Endodermal cell (in vitro differentiated cells): ENCODE measurements around the gene KCNJ13. TPM values are rescaled to one million over a fixed set of nuclear protein-coding genes. Genes with fewer than 3 reads are reported as not detected.
A peak's percentile ranks its signal among the peaks of the same experiment; 100 is the strongest.

Source experiments
- DNase-seq: peaks from one replicate; pipeline ENCODE4 v3.0.0-alpha.2; 2017
- H3K27ac ChIP-seq: 2 replicates; pipeline ENCODE4 v1.5.1; 2013; ENCODE audit warnings: mild to moderate bottlenecking, low read depth, low read length, moderate library complexity
- H3K27me3 ChIP-seq: 2 replicates; pipeline ENCODE4 v1.6.1; 2013; ENCODE audit warnings: mild to moderate bottlenecking, low read length, moderate library complexity; ENCODE audit not compliant: insufficient read depth, control insufficient read depth, poor library complexity, severe bottlenecking
- H3K36me3 ChIP-seq: 2 replicates; pipeline ENCODE4 v1.7.0; 2013; ENCODE audit warnings: mild to moderate bottlenecking, low read length, moderate library complexity; ENCODE audit not compliant: control insufficient read depth, insufficient read depth
- H3K4me1 ChIP-seq: one replicate; pipeline ENCODE4 v1.7.0; 2013; ENCODE audit warnings: low read length; ENCODE audit not compliant: control insufficient read depth, insufficient read depth
- H3K4me3 ChIP-seq: 2 replicates; pipeline ENCODE4 v1.5.1; 2013; ENCODE audit warnings: mild to moderate bottlenecking, low read length, moderate library complexity
- H3K9ac ChIP-seq: 2 replicates; pipeline ENCODE4 v1.6.1; 2013; ENCODE audit warnings: mild to moderate bottlenecking, low read length, moderate library complexity; ENCODE audit not compliant: poor library complexity, severe bottlenecking; ENCODE audit errors: extremely low read depth
- H3K9me3 ChIP-seq: 2 replicates; pipeline ENCODE4 v1.6.1; 2013; ENCODE audit warnings: mild to moderate bottlenecking, low read length, moderate library complexity; ENCODE audit not compliant: control insufficient read depth
- H3K27ac Mint-ChIP-seq: 2 replicates; pipeline ENCODE4 v1.8.0; 2020; ENCODE audit warnings: mixed read lengths
- H3K27me3 Mint-ChIP-seq: 2 replicates; pipeline ENCODE4 v1.8.0; 2021; ENCODE audit warnings: mild to moderate bottlenecking, mixed read lengths; ENCODE audit not compliant: insufficient read depth
- H3K36me3 Mint-ChIP-seq: 2 replicates; pipeline ENCODE4 v1.8.0; 2020; ENCODE audit warnings: low read depth, mixed read lengths
- H3K4me1 Mint-ChIP-seq: 2 replicates; pipeline ENCODE4 v1.8.0; 2020; ENCODE audit warnings: mixed read lengths
- H3K4me3 Mint-ChIP-seq: 2 replicates; pipeline ENCODE4 v1.8.0; 2020; ENCODE audit warnings: mild to moderate bottlenecking, moderate library complexity, mixed read lengths
- H3K9me3 Mint-ChIP-seq: 2 replicates; pipeline ENCODE4 v1.8.0; 2020; ENCODE audit warnings: mild to moderate bottlenecking, mixed read lengths
- WGBS, 2 experiments: methylation state at CpG; one replicate each; pipeline versions ENCODE4 v1.1.5 to v1.1.7; 2013; ENCODE audit warnings: missing lambda C conversion rate in 2 of 2, mixed read lengths in 1 of 2; ENCODE audit not compliant: insufficient coverage in 1 of 2, insufficient read length in 1 of 2; 5-methylcytosine and 5-hydroxymethylcytosine counted together
- total RNA-seq, 2 donors: library from RNA; stranded (reverse); fragmentation: NEBNext Ultra II Directional in 1 of 2; extraction: Animal tissue kit (Norgen Biotek cat#: 25700) in 1 of 2; gene quantifications; 2 replicates in 1 of 2; 3 replicates in 1 of 2; pipeline ENCODE4 v1.2.1, GENCODE V29; 2021
- TF ChIP-seq, protein P1 (sequence below): fragments of 200-600 bp; sonication (generic); conservative IDR thresholded peaks from 2 replicates; pipeline ENCODE4 v1.5.0; 2021; ENCODE audit warnings: antibody characterized with exemption, mild to moderate bottlenecking

The KCNJ13 gene
- total RNA-seq, 2 donors from 2014 or later, result 0.15 to 1.0 TPM

DNA sequence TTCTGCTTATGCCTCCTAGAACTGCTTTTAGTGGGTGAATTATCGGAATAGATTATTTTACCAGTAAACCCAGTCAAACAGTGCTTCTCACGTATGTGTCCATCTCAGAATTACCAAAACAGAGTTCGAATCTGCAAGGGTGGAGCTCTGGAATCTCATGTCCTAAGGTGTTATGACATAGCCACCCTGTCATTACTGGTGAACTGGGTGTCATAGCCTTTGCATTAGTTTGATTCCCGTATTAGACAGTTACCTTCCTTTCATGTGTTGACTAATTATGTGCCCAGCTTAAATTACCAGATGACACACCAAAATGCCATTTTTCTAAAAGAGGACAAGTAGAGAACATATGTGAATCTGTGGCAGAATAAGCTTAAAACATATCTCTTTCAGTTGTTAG is 15.2 kb upstream of the KCNJ13 start:
- Histone ChIP-seq H3K9ac (no peak overlapping the region), H3K4me3 (no peak overlapping the region), H3K9me3 (no peaks in the 10 kb centered on the region), H3K27me3 (no peaks in the 10 kb centered on the region), H3K27ac (no peak overlapping the region), H3K36me3 (peaks cover 80% of the 10 kb centered on the region), H3K4me1 (peaks cover 7% of the 10 kb centered on the region)
- 95% methylated on average over 3 to 4 of the region's 4 CpGs for WGBS, 2 experiments
- H3K4me1 Mint-ChIP-seq, result no peaks in the 10 kb centered on the region
- peaks cover 55% of the 10 kb centered on the region for H3K36me3 Mint-ChIP-seq
- no peak overlapping the region for H3K4me3 Mint-ChIP-seq
- H3K27ac Mint-ChIP-seq, result no peak overlapping the region
- TF ChIP-seq, protein P1, sequence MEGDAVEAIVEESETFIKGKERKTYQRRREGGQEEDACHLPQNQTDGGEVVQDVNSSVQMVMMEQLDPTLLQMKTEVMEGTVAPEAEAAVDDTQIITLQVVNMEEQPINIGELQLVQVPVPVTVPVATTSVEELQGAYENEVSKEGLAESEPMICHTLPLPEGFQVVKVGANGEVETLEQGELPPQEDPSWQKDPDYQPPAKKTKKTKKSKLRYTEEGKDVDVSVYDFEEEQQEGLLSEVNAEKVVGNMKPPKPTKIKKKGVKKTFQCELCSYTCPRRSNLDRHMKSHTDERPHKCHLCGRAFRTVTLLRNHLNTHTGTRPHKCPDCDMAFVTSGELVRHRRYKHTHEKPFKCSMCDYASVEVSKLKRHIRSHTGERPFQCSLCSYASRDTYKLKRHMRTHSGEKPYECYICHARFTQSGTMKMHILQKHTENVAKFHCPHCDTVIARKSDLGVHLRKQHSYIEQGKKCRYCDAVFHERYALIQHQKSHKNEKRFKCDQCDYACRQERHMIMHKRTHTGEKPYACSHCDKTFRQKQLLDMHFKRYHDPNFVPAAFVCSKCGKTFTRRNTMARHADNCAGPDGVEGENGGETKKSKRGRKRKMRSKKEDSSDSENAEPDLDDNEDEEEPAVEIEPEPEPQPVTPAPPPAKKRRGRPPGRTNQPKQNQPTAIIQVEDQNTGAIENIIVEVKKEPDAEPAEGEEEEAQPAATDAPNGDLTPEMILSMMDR, result no peak
- no peak for DNase-seq
- H3K27me3 Mint-ChIP-seq, result no peaks in the 10 kb centered on the region
- no peaks in the 10 kb centered on the region for H3K9me3 Mint-ChIP-seq

GRCh38 chr2:232789082-232789481 is 12.7 kb upstream of the KCNJ13 start:
- Mint-ChIP-seq H3K9me3 (peaks cover 3% of the 10 kb centered on the region), H3K4me1 (no peaks in the 10 kb centered on the region), H3K4me3 (no peak overlapping the region), H3K27ac (peak overlapping the region; percentile 10), H3K27me3 (no peaks in the 10 kb centered on the region), H3K36me3 (peaks cover 53% of the 10 kb centered on the region)
- TF ChIP-seq, protein P1, result no peak
- Histone ChIP-seq H3K4me1 (peaks cover 3% of the 10 kb centered on the region), H3K9ac (no peak overlapping the region), H3K27me3 (no peaks in the 10 kb centered on the region), H3K36me3 (peaks cover 68% of the 10 kb centered on the region), H3K4me3 (no peak overlapping the region), H3K27ac (no peak overlapping the region), H3K9me3 (no peaks in the 10 kb centered on the region)
- DNase-seq, result no peak
- 94% methylated on average over 3 to 4 of the region's 4 CpGs for WGBS, 2 experiments

DNA sequence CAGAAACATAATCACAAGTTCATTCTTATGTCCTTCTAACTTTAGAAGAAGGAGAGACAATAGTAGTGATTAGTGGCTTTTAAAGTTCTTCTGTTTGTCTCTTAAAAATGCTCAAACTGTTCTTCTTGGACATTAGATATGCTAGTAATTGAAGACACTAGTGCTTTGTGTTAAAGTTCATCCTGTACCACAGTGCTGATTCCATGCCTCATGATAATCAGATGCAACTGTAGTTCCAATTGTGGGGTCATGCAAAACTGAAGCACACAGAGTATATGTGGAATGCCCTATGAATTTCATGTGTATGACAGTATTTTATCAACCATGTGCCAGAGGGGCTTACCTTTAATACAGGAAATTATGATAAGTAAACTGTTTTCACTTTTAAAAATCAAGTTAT is 11.4 kb upstream of the KCNJ13 start:
- peaks cover 64% of the 10 kb centered on the region for H3K36me3 Mint-ChIP-seq
- TF ChIP-seq, protein P1, result no peak

More for the DNA sequence above, 11.4 kb upstream of the KCNJ13 start:
- peaks cover 3% of the 10 kb centered on the region for H3K9me3 Mint-ChIP-seq
- no peak overlapping the region for H3K9ac ChIP-seq
- no peaks in the 10 kb centered on the region for H3K9me3 ChIP-seq
- no peaks in the 10 kb centered on the region for H3K27me3 ChIP-seq
- H3K27ac Mint-ChIP-seq, result no peak overlapping the region
- H3K4me3 ChIP-seq, result no peak overlapping the region
- peaks cover 71% of the 10 kb centered on the region for H3K36me3 ChIP-seq
- no peak for DNase-seq
- no peak overlapping the region for H3K4me3 Mint-ChIP-seq
- H3K4me1 Mint-ChIP-seq, result peaks cover 3% of the 10 kb centered on the region
- H3K4me1 ChIP-seq, result no peaks in the 10 kb centered on the region
- H3K27me3 Mint-ChIP-seq, result no peaks in the 10 kb centered on the region
- no peak overlapping the region for H3K27ac ChIP-seq
